BE2C (cell line): ENCODE data around the gene MTFR1L.

Experiments
- DNase-seq: peaks from one replicate; pipeline ENCODE4 v3.0.0-alpha.2; 2020
- H3K27me3 ChIP-seq: fragments of 250-450 bp; sonication (Bioruptor Pico); 2 replicates; pipeline ENCODE4 v1.5.1; 2020; ENCODE audit warnings: mild to moderate bottlenecking
- H3K36me3 ChIP-seq: fragments of 250-450 bp; sonication (Bioruptor Pico); 2 replicates; pipeline ENCODE4 v1.5.1; 2020; ENCODE audit warnings: mild to moderate bottlenecking
- H3K4me1 ChIP-seq: fragments of 250-450 bp; sonication (Bioruptor Pico); 2 replicates; pipeline ENCODE4 v1.5.1; 2020
- H3K4me3 ChIP-seq: 2 replicates; pipeline ENCODE4 v1.5.1; 2011; ENCODE audit warnings: low read depth, low read length
- H3K9me3 ChIP-seq: fragments of 250-450 bp; sonication (Bioruptor Pico); 2 replicates; pipeline ENCODE4 v1.5.1; 2020
- CTCF ChIP-seq: IDR thresholded peaks from 2 replicates; pipeline ENCODE4 v1.5.1; 2012; ENCODE audit warnings: mild to moderate bottlenecking, low read depth, low read length

MTFR1L gene

GRCh38 chr1:25811384-25812082, 8.2 kb upstream of the MTFR1L start:
- H3K27me3 ChIP-seq, result no peaks in the 10 kb centered on the region
- no peak for TF ChIP-seq CTCF
- H3K4me3 ChIP-seq, result no peak overlapping the region
- no peak for DNase-seq
- H3K36me3 ChIP-seq, result no peaks in the 10 kb centered on the region
- H3K4me1 ChIP-seq, result no peaks in the 10 kb centered on the region
- H3K9me3 ChIP-seq, result no peaks in the 10 kb centered on the region

GRCh38 chr1:25813071-25813733, 6.6 kb upstream of the MTFR1L start:
- TF ChIP-seq CTCF, result no peak
- H3K9me3 ChIP-seq, result no peaks in the 10 kb centered on the region
- H3K4me3 ChIP-seq, result no peak overlapping the region
- no peaks in the 10 kb centered on the region for H3K36me3 ChIP-seq
- H3K4me1 ChIP-seq, result no peaks in the 10 kb centered on the region
- H3K27me3 ChIP-seq, result no peaks in the 10 kb centered on the region
- no peak for DNase-seq

GRCh38 chr1:25813734-25814471, 5.9 kb upstream of the MTFR1L start:
- H3K4me3 ChIP-seq, result no peak overlapping the region
- DNase-seq, result no peak
- peaks cover 3% of the 10 kb centered on the region for H3K4me1 ChIP-seq
- H3K27me3 ChIP-seq, result no peaks in the 10 kb centered on the region
- no peaks in the 10 kb centered on the region for H3K9me3 ChIP-seq
- TF ChIP-seq CTCF, result no peak
- no peaks in the 10 kb centered on the region for H3K36me3 ChIP-seq

GRCh38 chr1:25814549-25815087, 5.1 kb upstream of the MTFR1L start:
- DNase-seq, result no peak
- TF ChIP-seq CTCF, result no peak
- H3K4me3 ChIP-seq, result no peak overlapping the region
- H3K27me3 ChIP-seq, result no peaks in the 10 kb centered on the region
- H3K4me1 ChIP-seq, result peaks cover 3% of the 10 kb centered on the region
- H3K9me3 ChIP-seq, result no peaks in the 10 kb centered on the region
- H3K36me3 ChIP-seq, result no peaks in the 10 kb centered on the region

GRCh38 chr1:25815208-25816111, 4.3 kb upstream of the MTFR1L start:
- no peak for TF ChIP-seq CTCF
- H3K27me3 ChIP-seq, result no peaks in the 10 kb centered on the region
- H3K4me1 ChIP-seq, result peaks cover 3% of the 10 kb centered on the region
- no peak overlapping the region for H3K4me3 ChIP-seq
- no peaks in the 10 kb centered on the region for H3K36me3 ChIP-seq
- DNase-seq, result no peak
- H3K9me3 ChIP-seq, result no peaks in the 10 kb centered on the region
